MM.1S (cell line): ENCODE measurements around the gene PODNL1.

Source experiments
- CTCF ChIP-seq: fragments of 300-600 bp; sonication (generic); IDR thresholded peaks from 2 replicates; pipeline ENCODE4 v1.5.1; 2016; ENCODE audit warnings: antibody characterized with exemption, low read length, mixed read lengths
- EZH2phosphoT487 ChIP-seq: fragments of 300-600 bp; sonication (generic); IDR thresholded peaks from 2 replicates; pipeline ENCODE4 v1.6.1; 2018; ENCODE audit warnings: antibody characterized with exemption, low read length

GRCh38 chr19:13976446-13976845 is 38.2 kb upstream of the PODNL1 start:
- TF ChIP-seq EZH2phosphoT487 (no peak), CTCF (no peak)
